Memory B cell (primary cell): ENCODE data around the gene COL5A3.

Experiments used
- ATAC-seq: fragments of 150-1000 bp; cut with Tn5 transposase; 2 replicates; pipeline ENCODE4 v1.10.0; 2021; ENCODE audit warnings: low read depth, mild to moderate bottlenecking, moderate library complexity
- DNase-seq, 2 donors: peaks; one replicate each; pipeline ENCODE4 v3.0.0; 2022; ENCODE audit warnings: low spot score in 2 of 2
- H3K27ac Mint-ChIP-seq: one replicate; pipeline ENCODE4 v1.8.0; 2022; ENCODE audit warnings: mild to moderate bottlenecking, moderate library complexity, mixed read lengths
- H3K27me3 Mint-ChIP-seq: one replicate; pipeline ENCODE4 v1.8.0; 2022; ENCODE audit warnings: mixed read lengths
- H3K36me3 Mint-ChIP-seq: one replicate; pipeline ENCODE4 v1.8.0; 2022; ENCODE audit warnings: mild to moderate bottlenecking, mixed read lengths
- H3K4me1 Mint-ChIP-seq: one replicate; pipeline ENCODE4 v1.8.0; 2022; ENCODE audit warnings: mixed read lengths
- H3K4me3 Mint-ChIP-seq: one replicate; pipeline ENCODE4 v1.8.0; 2022; ENCODE audit warnings: mild to moderate bottlenecking, moderate library complexity, mixed read lengths
- H3K9me3 Mint-ChIP-seq: one replicate; pipeline ENCODE4 v1.8.0; 2022; ENCODE audit warnings: mixed read lengths

The COL5A3 gene

GRCh38 chr19:9971166-9971897 is 39.0 kb downstream of the COL5A3 start:
- H3K27ac Mint-ChIP-seq: no peak overlapping the region
- no peaks in the 10 kb centered on the region for H3K36me3 Mint-ChIP-seq
- H3K4me1 Mint-ChIP-seq: peaks cover 3% of the 10 kb centered on the region
- peaks cover 5% of the 10 kb centered on the region for H3K9me3 Mint-ChIP-seq
- no peak for DNase-seq
- H3K4me3 Mint-ChIP-seq: no peak overlapping the region
- peaks cover 22% of the 10 kb centered on the region for H3K27me3 Mint-ChIP-seq
- ATAC-seq: no peak

- H3K4me3 Mint-ChIP-seq: no peak overlapping the region
- H3K36me3 Mint-ChIP-seq: no peaks in the 10 kb centered on the region
- H3K4me1 Mint-ChIP-seq: peaks cover 3% of the 10 kb centered on the region
- H3K27me3 Mint-ChIP-seq: peaks cover 28% of the 10 kb centered on the region
- DNase-seq (no peak), ATAC-seq (no peak)
- H3K9me3 Mint-ChIP-seq: peaks cover 5% of the 10 kb centered on the region
- no peak overlapping the region for H3K27ac Mint-ChIP-seq
These were observed 39.8 kb downstream of the COL5A3 start for GRCh38 chr19:9970481-9970880.

- Mint-ChIP-seq H3K9me3 (peaks cover 5% of the 10 kb centered on the region), H3K27me3 (peaks cover 28% of the 10 kb centered on the region), H3K4me3 (no peak overlapping the region), H3K4me1 (peaks cover 3% of the 10 kb centered on the region), H3K36me3 (no peaks in the 10 kb centered on the region), H3K27ac (no peak overlapping the region)
- DNase-seq: no peak
- ATAC-seq: no peak
These were observed 40.7 kb downstream of the COL5A3 start for GRCh38 chr19:9969688-9969975.

GRCh38 chr19:9968820-9969687 is 41.2 kb downstream of the COL5A3 start:
- Mint-ChIP-seq H3K27me3 (peaks cover 28% of the 10 kb centered on the region), H3K4me3 (no peak overlapping the region), H3K4me1 (peaks cover 3% of the 10 kb centered on the region), H3K9me3 (peaks cover 5% of the 10 kb centered on the region), H3K27ac (no peak overlapping the region), H3K36me3 (no peaks in the 10 kb centered on the region)
- DNase-seq: no peak
- no peak for ATAC-seq

GRCh38 chr19:9967326-9967725 is 43.0 kb downstream of the COL5A3 start:
- Mint-ChIP-seq H3K27ac (no peak overlapping the region), H3K27me3 (peaks cover 32% of the 10 kb centered on the region), H3K9me3 (peaks cover 5% of the 10 kb centered on the region), H3K4me1 (peaks cover 3% of the 10 kb centered on the region), H3K4me3 (no peak overlapping the region), H3K36me3 (no peaks in the 10 kb centered on the region)
- DNase-seq: no peak
- no peak for ATAC-seq

GRCh38 chr19:9966448-9966847 is 43.9 kb downstream of the COL5A3 start:
- no peak overlapping the region for H3K27ac Mint-ChIP-seq
- peaks cover 3% of the 10 kb centered on the region for H3K4me1 Mint-ChIP-seq
- no peaks in the 10 kb centered on the region for H3K9me3 Mint-ChIP-seq
- no peaks in the 10 kb centered on the region for H3K36me3 Mint-ChIP-seq
- ATAC-seq: no peak
- H3K27me3 Mint-ChIP-seq: peaks cover 30% of the 10 kb centered on the region
- H3K4me3 Mint-ChIP-seq: no peak overlapping the region
- no peak for DNase-seq

- Mint-ChIP-seq H3K27ac (no peak overlapping the region), H3K27me3 (peaks cover 31% of the 10 kb centered on the region), H3K36me3 (no peaks in the 10 kb centered on the region), H3K9me3 (no peaks in the 10 kb centered on the region), H3K4me3 (no peak overlapping the region), H3K4me1 (peaks cover 3% of the 10 kb centered on the region)
- ATAC-seq (no peak), DNase-seq (no peak)
These were observed 44.3 kb downstream of the COL5A3 start for GRCh38 chr19:9966024-9966423.

- H3K27me3 Mint-ChIP-seq: peaks cover 26% of the 10 kb centered on the region
- H3K4me1 Mint-ChIP-seq: peaks cover 3% of the 10 kb centered on the region
- no peak for DNase-seq
- ATAC-seq: no peak
- no peaks in the 10 kb centered on the region for H3K36me3 Mint-ChIP-seq
- H3K9me3 Mint-ChIP-seq: no peaks in the 10 kb centered on the region
- no peak overlapping the region for H3K4me3 Mint-ChIP-seq
- H3K27ac Mint-ChIP-seq: no peak overlapping the region
These were observed 47.5 kb downstream of the COL5A3 start for GRCh38 chr19:9962623-9963290.

- Mint-ChIP-seq H3K9me3 (no peaks in the 10 kb centered on the region), H3K4me1 (no peaks in the 10 kb centered on the region), H3K27ac (no peak overlapping the region), H3K4me3 (no peak overlapping the region), H3K27me3 (peaks cover 21% of the 10 kb centered on the region), H3K36me3 (no peaks in the 10 kb centered on the region)
- DNase-seq (no peak), ATAC-seq (no peak)
These were observed 49.2 kb downstream of the COL5A3 start for GRCh38 chr19:9961103-9961502.

GRCh38 chr19:9958379-9958821 is 51.9 kb downstream of the COL5A3 start:
- H3K4me3 Mint-ChIP-seq: no peak overlapping the region
- H3K36me3 Mint-ChIP-seq: no peaks in the 10 kb centered on the region
- DNase-seq (no peak), ATAC-seq (no peak)
- peaks cover 15% of the 10 kb centered on the region for H3K27me3 Mint-ChIP-seq
- no peak overlapping the region for H3K27ac Mint-ChIP-seq
- H3K4me1 Mint-ChIP-seq: peaks cover 4% of the 10 kb centered on the region
- no peaks in the 10 kb centered on the region for H3K9me3 Mint-ChIP-seq

- no peak overlapping the region for H3K4me3 Mint-ChIP-seq
- no peak for DNase-seq
These were observed 53.3 kb downstream of the COL5A3 start for GRCh38 chr19:9956956-9957355.

GRCh38 chr19:9953802-9954542 is 56.3 kb downstream of the COL5A3 start:
- Mint-ChIP-seq H3K27me3 (peaks cover 7% of the 10 kb centered on the region), H3K27ac (no peak overlapping the region), H3K9me3 (no peaks in the 10 kb centered on the region), H3K4me3 (no peak overlapping the region), H3K36me3 (no peaks in the 10 kb centered on the region), H3K4me1 (peaks cover 4% of the 10 kb centered on the region)
- ATAC-seq (peak; percentile 42), DNase-seq (no peak)

More at GRCh38 chr19:9956956-9957355, 53.3 kb downstream of the COL5A3 start:
- H3K9me3 Mint-ChIP-seq: no peaks in the 10 kb centered on the region
- H3K36me3 Mint-ChIP-seq: no peaks in the 10 kb centered on the region
- H3K4me1 Mint-ChIP-seq: peaks cover 4% of the 10 kb centered on the region
- ATAC-seq: no peak
- H3K27ac Mint-ChIP-seq: no peak overlapping the region
- peaks cover 10% of the 10 kb centered on the region for H3K27me3 Mint-ChIP-seq

GRCh38 chr19:9952276-9952675 is 58.0 kb downstream of the COL5A3 start:
- Mint-ChIP-seq H3K4me3 (no peak overlapping the region), H3K36me3 (no peaks in the 10 kb centered on the region), H3K9me3 (no peaks in the 10 kb centered on the region), H3K27me3 (peaks cover 5% of the 10 kb centered on the region), H3K4me1 (peaks cover 4% of the 10 kb centered on the region), H3K27ac (no peak overlapping the region)
- no peak for ATAC-seq
- no peak for DNase-seq

GRCh38 chr19:9947441-9947840 is 62.9 kb downstream of the COL5A3 start:
- H3K4me1 Mint-ChIP-seq: peaks cover 7% of the 10 kb centered on the region
- no peaks in the 10 kb centered on the region for H3K36me3 Mint-ChIP-seq

More at GRCh38 chr19:9947441-9947840, 62.9 kb downstream of the COL5A3 start:
- no peak for DNase-seq
- Mint-ChIP-seq H3K27me3 (peaks cover 16% of the 10 kb centered on the region), H3K27ac (no peak overlapping the region), H3K9me3 (peaks cover 1% of the 10 kb centered on the region), H3K4me3 (no peak overlapping the region)
- ATAC-seq: no peak
